Measurements from ENCODE around the gene CTNNA1.

DNA sequence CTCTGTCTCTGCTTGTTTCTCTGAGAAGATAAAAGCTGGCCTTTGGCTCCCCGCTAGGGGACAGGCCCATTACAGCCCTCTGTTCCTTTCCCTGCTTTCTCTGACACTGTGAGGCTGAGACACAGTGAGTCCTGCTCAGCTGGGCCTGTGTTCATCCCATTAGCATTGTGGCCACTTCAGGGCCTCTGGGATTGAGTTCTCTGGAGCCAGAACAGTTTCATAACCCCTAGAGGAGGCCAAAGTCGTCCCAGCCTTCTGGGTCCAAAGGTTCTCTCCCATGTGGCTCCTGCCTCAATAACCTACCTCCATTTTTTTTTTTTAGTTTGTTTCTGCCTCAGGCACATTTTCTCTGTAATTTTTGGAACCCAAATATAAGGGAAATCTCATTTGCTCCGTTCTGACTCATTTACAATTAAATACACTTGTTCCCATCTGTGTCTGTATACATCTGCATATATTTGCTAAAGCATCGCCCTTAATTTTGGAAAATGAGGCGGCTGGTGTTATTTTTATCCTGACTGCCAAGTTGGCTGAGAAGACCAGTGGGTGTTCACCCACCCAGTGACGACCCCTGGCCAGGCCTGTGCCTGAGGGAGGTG is 27.3 kb upstream of the CTNNA1 start:
- TF ChIP-seq POLR2A (IDR thresholded peaks at IDR 0.05) (no peak), POLR2AphosphoS5 (IDR thresholded peaks at IDR 0.05; ENCODE audit: insufficient read depth in 1 of 2, low read depth in 1 of 2) (no peak)
